ENCODE data around the gene NTN4.

- TF ChIP-seq POLR2AphosphoS5 (IDR thresholded peaks at IDR 0.05), result no peak
- TF ChIP-seq POLR2A (IDR thresholded peaks at IDR 0.05), result no peak
These were observed 182.1 kb downstream of the NTN4 start for GRCh38 chr12:95608252-95609033.
